NCI-H1092 treated with DMSO at 0.1 percent for 48 hours (cell line): ENCODE measurements around the gene PIP4K2C.
A peak's percentile ranks its signal among the peaks of the same experiment; 100 is the strongest.
"Not testable (repeated sequence)": the region's sequence is repeated elsewhere in the genome, so short reads cannot be mapped to it uniquely, and the experiment has no call there.

Experiments used
- DNase-seq: peaks from one replicate; lab custom pipeline; 2025; lab: John Stamatoyannopoulos, UW

Gene PIP4K2C

DNA sequence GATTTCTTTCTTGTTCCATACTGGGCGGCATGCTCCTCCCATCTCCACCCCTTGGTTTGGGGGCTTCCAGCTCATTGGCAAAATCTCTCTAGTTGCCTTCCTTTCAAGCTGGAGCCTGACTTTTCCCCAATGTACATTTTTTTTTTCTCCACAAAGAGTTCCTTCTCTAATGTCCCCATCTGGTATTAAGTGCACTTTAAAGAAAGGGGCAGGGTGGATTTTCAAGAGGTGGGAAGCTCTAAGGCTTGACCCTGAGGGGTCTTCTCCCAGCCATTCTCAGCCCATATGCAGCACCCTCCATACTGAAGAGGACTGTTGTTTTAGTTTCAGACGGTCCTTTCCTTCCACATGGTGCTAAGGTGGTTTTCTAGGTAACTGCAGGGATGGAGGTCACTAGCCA lies 5.8 kb upstream of the PIP4K2C start:
- DNase-seq: no peak

- DNase-seq: no peak
These were observed 4.9 kb upstream of the PIP4K2C start for GRCh38 chr12:57586128-57586527.

- no peak for DNase-seq
These were observed 4.1 kb upstream of the PIP4K2C start for GRCh38 chr12:57586832-57587429.

DNA sequence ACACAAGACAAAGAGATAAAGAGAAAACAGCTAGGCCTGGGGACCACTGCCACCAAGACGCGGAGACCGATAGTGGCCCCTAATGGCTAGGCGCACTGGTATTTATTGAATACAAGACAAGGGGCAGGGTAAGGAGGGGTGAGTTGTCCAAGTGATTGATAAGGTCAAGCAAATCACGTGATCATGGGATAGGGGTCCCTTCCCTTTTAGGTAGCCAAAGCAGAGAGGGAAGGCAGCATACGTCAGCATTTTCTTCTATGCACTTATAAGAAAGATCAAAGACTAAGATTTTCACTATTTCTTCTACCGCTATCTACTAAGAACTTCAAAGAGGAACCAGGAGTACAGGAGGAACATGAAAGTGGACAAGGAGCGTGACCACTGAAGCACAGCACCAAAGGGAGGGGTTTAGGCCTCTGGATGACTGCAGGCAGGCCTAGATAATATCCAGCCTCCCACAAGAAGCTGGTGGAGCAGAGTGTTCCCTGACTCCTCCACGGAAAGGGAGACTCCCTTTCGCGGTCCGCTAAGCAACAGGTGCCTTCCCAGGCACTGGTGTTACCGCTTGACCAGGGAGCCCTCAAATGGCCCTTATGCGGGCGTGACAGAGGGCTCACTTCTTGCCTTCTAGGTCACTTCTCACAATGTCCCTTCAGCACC lies 1.9 kb upstream of the PIP4K2C start:
- DNase-seq: not testable (repeated sequence)

GRCh38 chr12:57590479-57590863 lies 521 bp upstream of the PIP4K2C start:
- DNase-seq: no peak

GRCh38 chr12:57591782-57592325 lies 862 bp downstream of the PIP4K2C start:
- DNase-seq: no peak

- DNase-seq: no peak
These were observed 1.7 kb downstream of the PIP4K2C start for GRCh38 chr12:57592551-57593165.

GRCh38 chr12:57593187-57593586 lies 2.2 kb downstream of the PIP4K2C start:
- no peak for DNase-seq

- DNase-seq: no peak
These were observed 9.4 kb downstream of the PIP4K2C start for GRCh38 chr12:57600395-57600794.

- DNase-seq: no peak
These were observed 11.6 kb downstream of the PIP4K2C start for GRCh38 chr12:57602544-57602943.

DNA sequence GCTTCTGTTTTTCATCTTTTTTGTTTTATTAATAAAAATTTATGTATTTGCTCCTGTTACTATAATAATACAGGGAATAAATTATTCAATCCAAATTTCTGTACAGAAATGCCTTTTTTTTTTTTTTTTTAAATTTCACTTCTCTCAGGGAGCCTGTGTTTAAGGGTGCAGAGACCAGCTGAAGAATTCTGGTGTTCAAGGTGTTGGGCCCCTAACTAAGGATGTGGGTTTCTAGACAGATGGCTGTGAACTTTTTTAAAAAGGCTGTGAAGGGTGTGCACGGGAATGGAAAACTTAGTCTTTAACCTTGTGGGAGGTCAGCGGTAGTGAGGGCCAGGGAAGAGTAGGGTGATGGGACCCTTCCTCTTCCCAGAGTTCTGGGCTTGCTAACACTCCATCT lies 12.3 kb downstream of the PIP4K2C start:
- no peak for DNase-seq

DNA sequence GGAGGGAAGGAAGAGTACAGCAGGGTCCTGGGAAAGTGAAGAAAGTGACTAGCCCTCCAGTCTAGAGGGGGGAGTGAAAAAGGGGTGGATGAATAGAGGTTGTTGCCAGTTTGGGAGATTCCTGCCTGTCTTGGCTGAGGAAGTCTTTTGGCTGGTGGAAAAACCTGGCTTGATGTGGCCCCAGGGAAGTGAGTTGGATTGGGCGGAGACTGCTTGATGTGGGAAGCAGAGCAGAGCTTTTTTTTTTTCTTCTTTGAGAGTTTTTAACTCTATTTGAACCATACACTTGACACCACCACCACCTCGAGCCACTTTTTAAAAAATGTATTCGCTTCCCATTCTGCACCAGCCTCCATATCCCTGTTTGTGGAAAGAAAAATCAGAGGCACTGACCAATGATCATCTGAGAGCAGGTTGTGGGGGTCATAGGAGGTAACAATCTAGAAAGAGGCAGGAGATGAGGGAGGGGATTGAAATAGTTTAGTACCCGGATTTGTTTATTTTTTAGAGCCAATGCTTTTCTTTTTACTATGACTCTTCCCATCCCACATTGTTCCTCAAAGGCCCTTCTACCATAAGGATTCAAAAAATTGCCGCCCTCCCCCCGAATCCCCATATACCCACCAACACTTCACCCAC lies 12.9 kb downstream of the PIP4K2C start:
- DNase-seq: no peak

DNA sequence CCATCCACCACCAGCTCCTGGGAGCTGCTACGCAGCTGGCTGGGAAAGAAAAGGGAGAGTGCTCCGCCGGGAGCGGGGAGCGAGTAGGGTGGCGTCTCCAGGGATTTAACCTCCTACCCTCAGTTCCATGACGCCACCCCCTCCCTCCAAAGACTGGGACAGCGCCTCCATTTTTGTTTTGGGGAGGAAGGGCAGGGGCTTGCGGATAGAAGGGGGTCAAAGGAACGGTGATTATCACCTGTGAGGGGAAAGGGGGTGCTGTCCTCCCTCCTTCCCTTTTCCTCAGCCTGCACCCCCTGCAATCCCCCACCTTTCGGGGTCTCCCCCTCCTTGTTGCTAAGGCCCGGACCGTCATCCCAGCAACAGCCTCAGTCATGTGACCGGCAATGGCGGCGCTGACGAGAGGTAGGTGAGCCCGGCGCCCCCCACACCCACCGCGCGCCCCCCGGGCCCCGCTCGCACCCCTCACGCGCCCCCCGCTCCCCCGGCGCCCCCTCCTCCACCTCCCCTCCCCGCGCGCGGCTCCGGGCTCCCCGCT lies 13.5 kb downstream of the PIP4K2C start, which contains the start of gene DTX3:
Gene DTX3 (plus strand): TSS at position 371 of the 538 bp plus-strand sequence. CDS start 1,694 bp downstream, outside the sequence.
- DNase-seq: peak; percentile 36

- DNase-seq: no peak
These were observed 14.2 kb downstream of the PIP4K2C start for GRCh38 chr12:57604992-57605810.

- no peak for DNase-seq
These were observed 14.9 kb downstream of the PIP4K2C start for GRCh38 chr12:57605811-57606311.

GRCh38 chr12:57606399-57606798 lies 15.4 kb downstream of the PIP4K2C start:
- DNase-seq: no peak

DNA sequence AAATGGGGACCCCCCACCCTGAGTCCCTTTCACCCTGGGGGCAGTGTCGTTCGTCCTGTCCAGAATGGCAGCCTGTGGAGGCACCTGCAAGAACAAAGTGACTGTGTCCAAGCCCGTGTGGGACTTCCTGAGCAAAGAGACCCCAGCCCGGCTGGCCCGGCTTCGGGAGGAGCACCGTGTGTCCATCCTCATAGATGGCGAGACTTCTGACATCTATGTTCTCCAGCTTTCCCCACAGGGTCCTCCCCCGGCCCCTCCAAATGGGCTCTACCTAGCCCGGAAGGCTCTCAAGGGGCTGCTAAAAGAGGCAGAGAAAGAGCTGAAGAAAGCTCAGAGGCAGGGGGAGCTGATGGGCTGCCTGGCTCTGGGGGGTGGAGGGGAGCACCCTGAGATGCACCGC lies 15.8 kb downstream of the PIP4K2C start:
- DNase-seq: no peak

GRCh38 chr12:57607958-57608663 lies 17.1 kb downstream of the PIP4K2C start:
- no peak for DNase-seq

GRCh38 chr12:57609101-57609780 lies 18.2 kb downstream of the PIP4K2C start:
- DNase-seq: no peak
